Upper lobe of left lung (tissue), 4 donors: ENCODE results near the gene MTMR8.

Source experiments
- POLR2A ChIP-seq, 4 donors: fragments of 450-650 bp; IDR thresholded peaks; one replicate each; pipeline ENCODE4 v1.5.1; 2016 to 2017; ENCODE audit warnings: antibody characterized with exemption in 4 of 4, mild to moderate bottlenecking in 2 of 4
- POLR2AphosphoS5 ChIP-seq, 2 donors: sonication (generic); formaldehyde crosslinking; IDR thresholded peaks; one replicate each; pipeline ENCODE4 v1.5.1; 2017; ENCODE audit warnings: antibody characterized with exemption in 2 of 2
- TF ChIP-seq, protein P1 (sequence below), 6 experiments: fragments of 450-650 bp in 4 of 6; fragments of 200-600 bp in 2 of 6; sonication (generic) in 2 of 6; IDR thresholded peaks; one replicate each; pipeline ENCODE4 v1.5.1; 2016 to 2019; ENCODE audit warnings: antibody characterized with exemption in 6 of 6

GRCh38 chrX:64342811-64343210 lies 52.4 kb downstream of the MTMR8 start:
- TF ChIP-seq, protein P1, sequence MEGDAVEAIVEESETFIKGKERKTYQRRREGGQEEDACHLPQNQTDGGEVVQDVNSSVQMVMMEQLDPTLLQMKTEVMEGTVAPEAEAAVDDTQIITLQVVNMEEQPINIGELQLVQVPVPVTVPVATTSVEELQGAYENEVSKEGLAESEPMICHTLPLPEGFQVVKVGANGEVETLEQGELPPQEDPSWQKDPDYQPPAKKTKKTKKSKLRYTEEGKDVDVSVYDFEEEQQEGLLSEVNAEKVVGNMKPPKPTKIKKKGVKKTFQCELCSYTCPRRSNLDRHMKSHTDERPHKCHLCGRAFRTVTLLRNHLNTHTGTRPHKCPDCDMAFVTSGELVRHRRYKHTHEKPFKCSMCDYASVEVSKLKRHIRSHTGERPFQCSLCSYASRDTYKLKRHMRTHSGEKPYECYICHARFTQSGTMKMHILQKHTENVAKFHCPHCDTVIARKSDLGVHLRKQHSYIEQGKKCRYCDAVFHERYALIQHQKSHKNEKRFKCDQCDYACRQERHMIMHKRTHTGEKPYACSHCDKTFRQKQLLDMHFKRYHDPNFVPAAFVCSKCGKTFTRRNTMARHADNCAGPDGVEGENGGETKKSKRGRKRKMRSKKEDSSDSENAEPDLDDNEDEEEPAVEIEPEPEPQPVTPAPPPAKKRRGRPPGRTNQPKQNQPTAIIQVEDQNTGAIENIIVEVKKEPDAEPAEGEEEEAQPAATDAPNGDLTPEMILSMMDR (IDR thresholded peaks at IDR 0.05): no peak
- TF ChIP-seq POLR2A (IDR thresholded peaks at IDR 0.05): no peak
- TF ChIP-seq POLR2AphosphoS5 (IDR thresholded peaks at IDR 0.05): no peak
